ENCODE measurements around the gene VIPR2. TPM values are rescaled to one million over a fixed set of nuclear protein-coding genes. Genes with fewer than 3 reads are reported as not detected.

The VIPR2 gene
- total RNA-seq, 1 experiment from 2014 or later: not detected

DNA sequence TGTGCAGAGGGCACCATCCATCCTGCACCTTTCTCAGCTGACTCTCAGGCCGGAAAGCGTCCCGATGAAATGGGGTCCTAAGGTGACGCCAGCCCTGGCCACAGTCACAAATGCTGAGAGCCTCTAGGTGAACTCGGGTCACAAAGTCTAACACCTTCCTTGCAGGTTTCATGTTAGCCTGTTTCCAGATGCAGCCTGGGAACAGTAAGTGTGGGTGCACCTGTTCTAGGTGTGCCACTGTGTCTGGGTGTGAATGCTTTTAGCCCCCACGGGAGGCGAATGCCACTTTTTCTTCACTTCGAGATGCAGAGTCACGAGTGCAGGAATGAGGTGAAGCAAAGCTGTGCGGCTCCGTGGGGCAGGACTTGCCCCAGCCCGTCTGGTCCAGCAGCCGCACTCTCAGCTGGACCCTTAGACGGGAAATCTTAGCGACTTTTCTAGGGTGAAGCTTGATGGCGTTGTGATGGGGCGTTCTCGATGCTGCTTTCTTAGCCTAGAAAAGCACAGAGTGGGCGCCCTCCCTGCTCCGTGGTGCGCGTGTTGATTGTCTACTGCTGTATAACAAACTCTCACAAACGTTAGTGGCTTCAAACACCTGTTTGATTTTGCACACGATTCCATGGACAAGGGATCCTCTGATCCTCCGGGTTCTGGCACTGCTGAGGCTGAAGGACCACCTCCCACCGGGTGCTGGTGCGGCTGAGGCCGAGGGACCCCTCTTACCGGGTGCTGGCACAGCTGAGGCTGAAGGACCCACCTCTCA lies 13.6 kb upstream of the VIPR2 start:
- DNase-seq (ENCODE audit: low read depth): no peak

DNA sequence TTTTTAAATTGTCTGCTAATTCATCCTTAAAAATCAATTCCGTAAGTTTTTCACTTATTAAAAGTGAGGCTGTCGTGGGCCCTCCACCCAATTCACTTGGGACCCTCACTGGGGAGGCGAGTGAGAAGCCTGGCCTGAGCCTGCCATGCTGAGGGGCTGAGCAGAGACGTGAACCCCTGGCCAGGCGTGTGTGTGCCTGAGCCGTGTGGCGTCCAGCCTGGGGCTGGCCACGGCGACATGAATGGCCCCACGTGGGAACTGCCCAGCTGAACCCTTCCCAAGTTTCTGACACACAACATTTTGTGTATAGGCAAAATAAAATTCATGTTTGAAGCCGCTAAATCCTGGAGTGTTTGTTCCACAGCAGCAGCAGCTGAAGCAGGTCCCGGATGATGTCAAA lies 13.0 kb upstream of the VIPR2 start:
- DNase-seq (ENCODE audit: low read depth): no peak

DNA sequence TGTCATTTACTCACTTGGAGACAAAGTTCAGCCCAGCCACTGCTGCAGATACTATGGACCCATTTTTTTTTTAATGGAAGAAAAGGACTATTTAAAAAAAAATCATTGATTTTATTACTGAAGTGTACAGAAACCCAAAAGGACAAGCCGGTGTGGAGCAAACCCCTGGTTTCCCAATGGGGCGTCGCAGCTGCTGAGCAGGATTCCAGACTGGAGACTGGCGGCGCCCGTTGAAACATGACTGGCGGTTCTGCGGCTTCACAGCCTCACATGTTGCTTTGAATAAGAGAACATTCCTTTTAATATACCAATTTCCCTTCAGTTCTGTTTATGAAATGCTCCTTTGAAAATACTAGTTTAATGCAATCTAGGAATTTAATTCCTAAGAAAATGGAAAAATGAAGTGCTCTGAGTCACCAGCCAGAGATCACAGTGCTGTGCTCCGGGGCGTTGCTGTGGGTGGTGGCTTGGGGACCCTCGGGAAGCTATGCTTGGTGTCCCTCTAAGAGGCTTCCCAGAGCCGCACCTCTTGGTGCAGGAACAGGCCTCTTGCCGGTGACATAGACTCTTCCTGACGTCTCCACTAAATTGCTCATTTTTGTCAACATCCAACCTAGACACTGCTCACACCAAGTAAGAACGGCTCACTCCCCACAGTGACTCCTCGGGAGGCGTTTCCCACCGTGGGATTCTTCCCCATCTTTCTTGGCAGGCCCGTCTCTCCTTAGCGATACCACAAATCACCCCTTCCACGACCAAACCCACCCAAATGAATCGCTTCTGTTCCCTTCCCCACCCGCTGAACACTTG lies 12.0 kb upstream of the VIPR2 start:
- no peak for DNase-seq (ENCODE audit: low read depth)

DNA sequence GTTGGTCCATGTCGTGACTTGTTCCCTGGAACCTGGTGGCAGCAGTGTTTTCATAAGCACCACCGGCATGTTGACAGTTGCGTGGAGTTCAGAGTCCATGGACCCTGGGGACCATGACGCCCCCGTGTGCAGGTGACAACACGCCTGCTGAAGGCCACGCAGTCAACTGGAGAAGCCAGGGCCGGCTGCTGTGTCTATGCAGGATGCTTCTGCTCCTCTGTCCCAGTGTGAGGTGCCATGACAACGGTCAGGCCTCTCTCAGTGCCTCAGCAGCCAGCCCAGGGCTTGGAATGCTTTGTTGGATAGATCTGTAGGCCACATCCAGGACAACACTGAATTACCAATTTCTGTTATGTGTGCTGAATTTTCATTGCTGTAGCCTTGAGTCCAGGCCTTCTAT lies 10.7 kb upstream of the VIPR2 start:
- DNase-seq (ENCODE audit: low read depth): no peak

DNA sequence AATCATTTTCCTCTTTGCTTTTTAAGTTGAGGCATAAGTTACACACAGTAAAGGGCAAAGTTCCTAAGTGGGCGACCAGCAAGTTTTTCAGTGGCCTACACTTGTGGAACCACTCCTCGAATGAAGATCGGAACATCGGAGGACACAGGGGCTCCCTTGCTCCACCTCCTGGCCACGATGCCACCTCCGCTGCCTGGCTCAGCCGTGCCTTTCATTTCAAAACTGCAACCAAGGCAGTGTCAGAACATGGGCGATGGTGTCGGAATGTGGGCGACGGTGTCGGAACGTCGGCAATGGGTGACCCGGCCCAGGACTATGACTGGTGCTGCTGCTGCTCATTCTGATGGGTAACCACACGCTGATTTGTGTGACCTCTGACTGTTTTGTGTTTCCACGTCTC lies 9.6 kb upstream of the VIPR2 start:
- DNase-seq (ENCODE audit: low read depth): no peak

DNA sequence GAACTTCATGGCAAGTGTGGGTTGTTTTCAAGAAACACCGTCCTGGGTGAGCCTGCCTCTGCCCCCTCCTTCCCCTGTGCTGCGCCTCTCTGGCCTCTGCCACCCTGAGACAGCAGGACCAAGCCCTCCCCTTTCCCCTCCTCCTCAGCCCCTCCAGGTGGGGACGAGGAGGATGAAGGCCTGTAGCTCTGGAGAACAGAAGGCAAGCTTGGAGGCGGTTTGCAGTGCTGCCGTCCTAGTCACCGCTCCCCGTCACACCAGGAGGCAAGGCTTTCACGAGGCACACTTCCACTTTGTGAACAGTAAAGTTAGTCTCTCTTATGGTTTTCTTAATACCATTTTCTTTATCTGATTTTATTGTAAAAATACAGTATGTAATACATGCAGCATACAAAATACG lies 8.8 kb upstream of the VIPR2 start:
- DNase-seq (ENCODE audit: low read depth): no peak

DNA sequence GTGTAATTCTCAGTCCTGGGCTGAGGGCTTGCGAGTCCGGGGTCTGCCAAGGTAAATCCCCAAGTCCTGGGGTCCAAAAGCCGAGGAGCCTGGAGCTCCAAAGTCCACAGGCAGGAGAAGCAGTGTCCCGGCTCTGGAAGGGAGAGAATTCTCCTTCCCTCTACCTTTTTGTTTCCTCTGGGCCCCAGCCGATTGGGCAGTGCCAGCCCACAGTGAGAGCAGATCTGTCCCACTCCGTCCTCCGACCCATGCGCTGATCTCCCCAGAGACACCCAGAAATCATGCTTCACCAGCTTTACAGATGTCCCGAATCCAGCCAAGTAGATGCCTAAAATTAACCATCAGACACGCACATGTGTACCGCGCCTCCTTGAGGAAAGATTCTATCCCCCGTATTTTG lies 8.1 kb upstream of the VIPR2 start:
- DNase-seq (ENCODE audit: low read depth): no peak

DNA sequence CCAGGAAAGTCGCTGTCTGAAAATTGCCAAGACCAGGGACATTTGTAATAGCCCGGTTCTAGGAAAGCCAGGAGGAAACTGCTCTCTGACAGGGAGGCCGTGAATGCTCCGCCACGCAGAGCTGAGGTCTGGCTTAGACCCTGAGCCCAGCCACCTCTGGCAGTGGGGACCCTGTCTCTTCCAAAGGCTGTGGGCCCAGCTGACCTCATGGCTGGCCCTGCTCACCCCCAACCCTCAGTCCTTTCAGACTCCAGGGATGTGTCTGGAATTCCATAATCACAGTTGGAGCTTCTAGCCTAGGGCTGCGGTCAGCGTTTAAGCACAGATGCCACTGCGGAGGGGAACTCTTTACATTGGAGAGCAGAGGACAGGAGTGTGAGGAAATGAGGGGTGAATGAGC lies 6.6 kb upstream of the VIPR2 start:
- DNase-seq (ENCODE audit: low read depth): no peak

DNA sequence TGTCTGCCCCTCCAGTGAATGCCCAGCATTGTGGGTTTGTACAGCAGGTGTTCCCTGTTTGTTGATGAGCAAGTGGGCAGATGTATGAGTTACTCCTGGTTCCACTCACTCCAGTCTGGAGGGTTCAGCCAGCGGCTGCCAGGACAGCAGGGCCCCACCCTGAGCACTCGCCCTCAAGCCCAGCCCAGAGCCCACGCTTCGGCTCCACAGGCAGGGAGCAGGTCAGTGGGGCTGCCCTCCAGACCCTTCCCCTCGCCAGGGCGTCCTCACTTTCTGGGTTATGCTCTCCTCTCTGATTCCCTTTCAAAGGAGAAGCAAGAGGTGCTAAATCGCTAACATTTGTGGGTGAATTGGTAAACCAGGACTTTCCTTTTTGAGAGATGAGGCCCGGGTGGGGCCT lies 4.8 kb upstream of the VIPR2 start:
- DNase-seq (ENCODE audit: low read depth): no peak

DNA sequence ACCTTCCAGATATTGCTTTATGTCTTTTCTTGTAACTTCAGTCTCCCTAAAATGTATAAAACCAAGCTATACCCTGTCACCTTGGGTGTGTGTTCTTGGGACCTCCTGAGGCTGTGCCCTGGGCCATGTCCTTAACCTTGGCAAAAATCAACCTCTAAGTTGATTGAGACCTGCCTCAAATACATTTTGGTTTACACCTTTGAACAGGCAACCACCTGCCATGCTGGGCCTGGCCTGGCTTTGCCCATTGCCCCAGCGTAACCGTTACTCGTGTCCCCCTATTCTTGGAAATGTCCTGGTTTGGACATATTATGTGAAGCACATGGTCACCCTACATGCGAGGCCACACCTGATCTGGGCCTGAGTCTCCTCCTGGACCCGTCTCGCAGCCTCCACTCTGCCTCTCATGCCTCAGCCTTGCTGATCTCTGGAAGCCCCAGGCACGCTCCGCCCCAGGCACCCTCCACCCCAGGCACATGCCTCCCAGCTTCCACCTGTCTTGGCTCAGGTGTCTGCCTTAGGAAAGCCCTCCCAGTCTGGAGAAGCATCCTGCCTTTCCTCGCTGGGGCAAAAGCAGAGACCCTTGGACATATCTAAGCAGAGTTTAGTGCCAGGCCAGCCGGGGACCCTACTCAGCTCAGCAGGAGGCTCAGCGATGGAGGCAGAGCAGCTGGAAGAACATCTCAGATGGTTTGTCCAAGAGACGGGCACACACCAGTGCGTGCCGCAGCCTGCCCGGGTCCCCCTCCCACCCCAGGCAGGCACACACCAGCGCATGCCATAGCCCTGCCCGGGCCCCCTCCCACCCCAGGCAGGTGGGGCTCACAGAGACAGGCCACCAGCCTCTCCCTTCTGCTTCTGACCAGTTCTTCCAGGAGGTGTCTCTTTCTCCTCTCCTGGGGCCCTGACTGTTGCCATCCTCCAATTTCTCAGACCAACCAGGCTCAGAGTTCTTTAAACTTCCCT lies 4.0 kb upstream of the VIPR2 start:
- DNase-seq (ENCODE audit: low read depth): no peak

DNA sequence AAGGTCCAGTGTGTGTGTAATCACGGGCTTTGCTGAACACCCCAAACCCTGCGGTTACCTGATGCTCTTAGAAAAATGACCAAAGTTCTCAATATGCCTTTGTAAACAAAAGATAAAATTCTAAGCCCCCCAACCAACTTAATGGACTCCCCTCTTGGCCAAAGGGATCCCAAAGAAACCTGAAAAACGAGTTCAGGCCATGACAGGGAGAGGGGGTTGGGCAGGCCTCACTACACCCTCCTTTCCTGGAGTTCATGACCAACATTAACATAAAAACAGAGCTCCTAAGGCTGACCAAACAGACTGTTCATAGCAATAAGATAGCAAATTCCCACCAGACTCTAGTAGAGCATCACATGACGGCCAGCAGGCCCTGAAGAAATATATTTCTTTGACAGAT lies 3.0 kb upstream of the VIPR2 start:
- no peak for DNase-seq (ENCODE audit: low read depth)

DNA sequence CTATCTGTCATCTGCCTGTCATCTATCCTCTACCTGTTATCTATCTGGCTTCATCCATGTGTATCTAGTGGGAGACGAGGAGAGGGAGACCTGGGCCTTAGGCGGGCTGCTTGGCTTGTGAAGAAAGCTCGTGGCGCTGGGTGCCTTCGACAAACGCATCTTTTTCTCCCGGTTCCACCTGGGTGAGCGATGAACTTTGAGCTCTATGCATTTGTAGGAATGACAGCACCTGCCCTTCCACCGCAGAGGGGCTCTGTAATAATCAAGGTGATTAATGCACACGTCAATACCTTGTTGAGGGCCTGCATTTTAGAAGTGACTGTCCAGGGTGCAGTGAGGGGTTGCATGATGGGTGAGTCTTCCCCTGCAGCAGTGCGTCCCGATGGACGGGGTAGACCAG lies 2.6 kb upstream of the VIPR2 start:
- no peak for DNase-seq (ENCODE audit: low read depth)

DNA sequence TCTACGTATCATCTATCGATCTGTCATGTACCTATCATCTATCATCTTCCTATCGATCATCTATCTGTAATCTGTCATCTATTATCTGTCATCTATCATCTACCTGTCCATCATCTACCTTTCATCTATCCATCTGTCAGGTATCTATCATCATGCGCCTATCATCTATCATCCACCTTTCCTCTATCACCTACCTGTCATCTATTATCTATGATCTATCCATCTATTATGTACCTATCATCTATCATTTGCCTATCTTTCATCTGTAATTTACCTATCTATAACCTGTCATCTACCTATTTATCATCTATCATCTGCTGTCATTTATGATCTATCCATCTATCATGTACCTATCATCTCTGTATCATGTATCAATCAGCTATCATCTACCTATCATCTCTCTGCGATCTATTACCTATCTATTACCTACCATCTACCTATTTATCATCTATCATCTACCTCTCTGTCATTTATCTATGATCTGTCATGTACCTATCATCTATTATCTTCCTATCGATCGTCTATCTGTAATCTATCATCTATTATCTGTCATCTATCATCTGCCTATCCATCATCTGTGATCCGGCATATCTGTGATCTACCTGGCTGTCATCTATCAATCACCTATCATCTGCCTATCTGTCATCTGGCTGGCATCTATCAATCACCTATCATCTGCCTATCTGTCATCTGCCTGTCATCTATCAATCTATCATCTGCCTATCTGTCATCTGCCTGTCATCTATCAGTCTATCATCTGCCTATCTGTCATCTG lies 1.6 kb upstream of the VIPR2 start:
- DNase-seq (ENCODE audit: low read depth): no peak

DNA sequence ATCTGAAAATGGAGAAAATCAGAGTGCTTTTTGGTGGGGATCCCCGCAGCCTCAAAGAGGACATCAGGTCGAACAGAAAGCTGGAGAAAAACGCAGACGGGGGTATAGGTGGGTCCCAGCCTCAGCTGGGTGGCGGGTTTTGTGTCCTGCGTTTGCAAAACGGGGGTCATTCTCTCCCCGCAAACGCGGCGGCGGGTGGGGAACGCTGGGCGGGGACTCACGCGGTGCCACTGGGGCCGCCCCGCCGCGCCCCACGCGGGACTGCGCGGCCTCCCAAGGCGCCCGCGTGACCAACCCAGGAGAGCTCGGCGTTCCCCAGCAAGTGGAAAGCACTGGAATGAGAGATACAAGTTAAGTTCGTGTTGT lies 806 bp upstream of the VIPR2 start:
- DNase-seq (ENCODE audit: low read depth): no peak

DNA sequence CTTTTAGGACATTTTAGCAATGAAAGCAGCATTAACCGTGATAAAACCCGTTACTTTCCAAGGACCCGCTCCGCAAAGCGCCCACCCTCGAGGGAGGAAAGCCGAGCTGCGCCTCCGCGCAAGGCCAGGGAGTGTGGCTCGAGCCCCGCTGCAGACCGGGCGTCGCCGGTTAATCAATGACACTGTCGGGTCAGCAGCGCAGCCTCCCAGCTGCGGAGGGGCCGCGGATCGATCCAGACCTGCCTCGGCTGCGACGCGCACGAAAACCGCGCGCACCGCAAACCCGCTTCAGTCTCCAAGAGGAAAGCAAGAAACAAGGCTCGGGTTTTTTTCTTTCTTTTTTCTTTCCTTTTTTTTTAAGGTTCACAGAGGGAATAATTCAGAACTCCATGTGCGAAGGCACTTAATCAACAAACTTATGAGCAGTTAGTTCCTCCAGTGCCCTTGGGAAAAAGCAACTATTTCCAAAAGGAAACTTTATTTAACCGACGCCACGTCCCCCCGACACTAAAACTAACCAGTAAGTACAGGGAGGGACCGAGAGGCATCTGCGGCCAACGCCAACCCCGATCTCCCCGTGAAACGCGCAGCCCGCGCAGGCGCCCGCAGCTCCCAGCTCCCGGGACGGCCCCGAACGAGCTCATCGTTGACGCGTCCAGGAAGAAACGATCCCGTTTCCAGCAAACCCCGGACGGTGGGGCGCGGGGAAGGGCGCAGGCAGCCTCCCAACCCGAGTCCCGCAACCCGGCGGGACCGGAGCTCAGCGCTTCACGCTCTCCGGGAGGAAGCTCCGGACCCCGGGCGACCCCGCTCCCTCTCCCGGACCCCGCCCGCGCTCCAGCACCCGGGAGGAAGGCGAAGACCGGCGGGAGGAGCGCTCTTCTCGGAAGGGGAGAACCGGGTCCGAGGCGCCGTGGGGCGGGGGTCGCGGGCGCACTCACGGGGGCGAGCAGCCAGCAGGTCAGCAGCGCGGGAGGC lies 598 bp downstream of the VIPR2 start:
- DNase-seq (ENCODE audit: low read depth): no peak

DNA sequence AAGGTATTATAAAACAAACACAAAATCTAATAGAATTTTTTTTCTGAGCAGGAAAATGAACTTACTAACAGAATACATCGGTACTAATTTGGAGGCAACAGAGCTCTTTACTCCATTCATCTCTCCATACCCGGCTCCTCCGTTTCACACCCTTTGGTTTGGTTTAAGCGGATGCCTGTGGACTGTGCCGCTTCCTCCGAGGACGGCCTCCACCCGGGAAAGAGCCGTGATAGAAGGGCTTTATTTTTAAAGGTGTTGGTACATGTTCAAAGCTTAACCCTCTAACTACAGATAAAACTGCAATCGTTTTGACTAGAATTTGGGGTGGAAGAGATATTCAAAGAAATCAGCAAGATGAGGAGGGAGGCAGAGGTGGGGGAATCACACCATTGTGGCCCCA lies 1.9 kb downstream of the VIPR2 start:
- DNase-seq (ENCODE audit: low read depth): no peak

DNA sequence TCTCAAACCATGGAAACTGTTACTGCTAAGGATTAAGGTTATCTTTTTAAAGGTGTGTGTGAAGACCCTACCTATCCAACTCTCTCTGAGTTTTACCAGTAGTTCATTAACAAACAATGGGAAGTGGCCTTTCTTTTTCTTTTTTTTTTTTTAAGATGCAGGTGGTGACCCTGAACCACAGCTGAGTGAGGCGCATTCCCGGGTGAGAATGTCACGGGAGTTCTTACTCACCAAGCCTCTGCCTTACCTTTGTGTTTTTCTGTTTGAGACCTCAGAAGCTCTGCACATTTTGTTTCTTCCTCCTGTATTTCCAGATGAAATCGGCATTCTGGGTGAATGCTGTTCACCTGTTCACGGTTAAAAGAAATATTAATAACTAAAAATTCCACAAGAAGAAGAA lies 2.5 kb downstream of the VIPR2 start:
- DNase-seq (ENCODE audit: low read depth): no peak

DNA sequence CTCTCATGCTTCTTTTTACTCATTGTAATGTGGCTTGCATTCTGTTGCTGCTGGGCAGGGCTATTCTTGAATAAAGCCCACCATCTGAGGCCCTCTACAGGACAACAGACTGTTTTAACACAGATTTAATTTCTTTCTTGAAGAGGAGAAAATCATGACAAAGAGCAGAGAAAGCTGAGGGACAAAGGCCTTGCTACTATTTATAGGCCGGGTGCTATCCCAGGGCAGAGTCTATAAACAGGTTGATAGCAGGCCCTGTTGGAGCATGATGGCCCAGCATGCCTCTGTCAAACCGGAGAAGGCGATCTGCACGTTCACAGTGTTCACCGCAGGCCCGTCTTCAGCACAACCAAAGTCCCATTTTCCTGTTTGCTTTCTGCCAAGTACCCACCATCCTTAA lies 3.0 kb downstream of the VIPR2 start:
- DNase-seq (ENCODE audit: low read depth): no peak

DNA sequence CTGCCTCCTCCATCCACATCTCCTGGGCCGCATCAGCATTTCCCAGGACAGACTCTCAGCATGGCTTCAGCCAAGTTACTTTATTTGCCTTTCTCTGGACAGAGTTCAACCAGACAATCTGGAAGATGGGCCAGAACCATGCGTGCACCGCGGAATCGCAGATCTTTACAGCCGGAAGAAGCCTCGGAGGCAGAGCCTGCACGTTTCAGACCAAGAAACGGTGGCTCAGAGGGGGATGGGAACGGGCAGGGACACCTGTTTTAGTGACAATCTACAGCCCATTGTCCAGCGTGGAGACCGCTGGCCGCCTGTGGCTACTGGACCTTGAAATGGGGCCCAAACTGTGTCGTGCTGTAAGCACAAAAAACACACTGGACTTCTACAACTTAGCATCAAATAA lies 3.5 kb downstream of the VIPR2 start:
- no peak for DNase-seq (ENCODE audit: low read depth)

DNA sequence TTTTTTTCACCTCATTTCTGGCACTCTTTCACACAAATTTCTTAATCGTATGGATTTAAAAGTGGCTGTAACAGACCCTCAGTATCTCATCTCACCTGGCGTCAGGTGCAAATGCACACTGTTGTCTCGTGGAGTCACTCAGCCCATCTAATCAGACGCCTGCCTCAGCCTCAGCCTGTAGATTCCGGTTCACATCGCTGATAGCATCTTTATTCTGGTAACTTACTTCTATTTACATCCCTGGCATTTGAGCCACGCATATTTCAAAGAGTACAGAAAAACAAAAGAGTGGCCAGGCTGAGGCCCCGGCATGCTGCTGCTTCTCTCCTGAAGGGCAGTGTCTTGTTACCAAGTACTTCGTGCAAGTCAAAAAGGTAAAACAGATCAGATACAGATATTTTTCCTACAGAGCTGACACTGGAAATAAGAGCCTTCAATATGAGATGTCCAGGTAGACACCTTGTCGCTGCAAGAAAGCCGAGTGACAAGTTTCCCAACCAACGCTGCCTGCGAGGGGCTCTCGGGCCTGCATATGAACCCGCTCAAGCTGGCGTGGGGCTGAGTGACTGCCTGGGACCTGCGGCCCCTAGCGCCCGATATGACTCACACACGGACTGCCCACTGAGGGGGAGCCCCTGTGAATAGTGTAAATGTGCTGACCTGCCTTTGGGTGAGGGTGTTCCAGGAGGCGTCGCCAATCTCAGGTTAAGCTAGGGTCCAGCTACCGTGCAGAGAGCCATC lies 4.3 kb downstream of the VIPR2 start:
- no peak for DNase-seq (ENCODE audit: low read depth)
